ENCODE data around the gene ESYT3. TPM values are rescaled to one million over a fixed set of nuclear protein-coding genes. Genes with fewer than 3 reads are reported as not detected.

ESYT3 gene
- total and polyA plus RNA-seq, 2 experiments from 2014 or later = 3.5 to 8.2 TPM

DNA sequence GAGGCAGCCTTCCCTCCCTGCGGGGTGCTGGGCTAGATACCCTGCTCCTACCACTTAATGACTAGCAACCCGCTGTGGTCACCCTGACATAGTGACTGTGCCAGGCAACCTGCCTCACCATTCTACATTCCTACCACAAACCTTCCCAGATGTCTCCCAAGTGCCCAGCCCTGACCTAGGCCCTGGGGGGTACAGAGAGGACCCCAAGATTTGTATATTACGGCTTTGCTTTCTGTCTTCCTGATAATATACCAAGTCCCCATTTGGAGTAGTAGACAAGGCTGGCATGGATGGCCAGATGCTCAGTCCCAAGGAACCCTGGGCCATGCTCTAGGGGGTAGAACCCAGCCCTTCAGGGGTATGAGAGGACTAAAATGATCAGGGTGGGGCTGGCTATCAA is 31.0 kb downstream of the ESYT3 start (continued):
- TF ChIP-seq, protein P1, sequence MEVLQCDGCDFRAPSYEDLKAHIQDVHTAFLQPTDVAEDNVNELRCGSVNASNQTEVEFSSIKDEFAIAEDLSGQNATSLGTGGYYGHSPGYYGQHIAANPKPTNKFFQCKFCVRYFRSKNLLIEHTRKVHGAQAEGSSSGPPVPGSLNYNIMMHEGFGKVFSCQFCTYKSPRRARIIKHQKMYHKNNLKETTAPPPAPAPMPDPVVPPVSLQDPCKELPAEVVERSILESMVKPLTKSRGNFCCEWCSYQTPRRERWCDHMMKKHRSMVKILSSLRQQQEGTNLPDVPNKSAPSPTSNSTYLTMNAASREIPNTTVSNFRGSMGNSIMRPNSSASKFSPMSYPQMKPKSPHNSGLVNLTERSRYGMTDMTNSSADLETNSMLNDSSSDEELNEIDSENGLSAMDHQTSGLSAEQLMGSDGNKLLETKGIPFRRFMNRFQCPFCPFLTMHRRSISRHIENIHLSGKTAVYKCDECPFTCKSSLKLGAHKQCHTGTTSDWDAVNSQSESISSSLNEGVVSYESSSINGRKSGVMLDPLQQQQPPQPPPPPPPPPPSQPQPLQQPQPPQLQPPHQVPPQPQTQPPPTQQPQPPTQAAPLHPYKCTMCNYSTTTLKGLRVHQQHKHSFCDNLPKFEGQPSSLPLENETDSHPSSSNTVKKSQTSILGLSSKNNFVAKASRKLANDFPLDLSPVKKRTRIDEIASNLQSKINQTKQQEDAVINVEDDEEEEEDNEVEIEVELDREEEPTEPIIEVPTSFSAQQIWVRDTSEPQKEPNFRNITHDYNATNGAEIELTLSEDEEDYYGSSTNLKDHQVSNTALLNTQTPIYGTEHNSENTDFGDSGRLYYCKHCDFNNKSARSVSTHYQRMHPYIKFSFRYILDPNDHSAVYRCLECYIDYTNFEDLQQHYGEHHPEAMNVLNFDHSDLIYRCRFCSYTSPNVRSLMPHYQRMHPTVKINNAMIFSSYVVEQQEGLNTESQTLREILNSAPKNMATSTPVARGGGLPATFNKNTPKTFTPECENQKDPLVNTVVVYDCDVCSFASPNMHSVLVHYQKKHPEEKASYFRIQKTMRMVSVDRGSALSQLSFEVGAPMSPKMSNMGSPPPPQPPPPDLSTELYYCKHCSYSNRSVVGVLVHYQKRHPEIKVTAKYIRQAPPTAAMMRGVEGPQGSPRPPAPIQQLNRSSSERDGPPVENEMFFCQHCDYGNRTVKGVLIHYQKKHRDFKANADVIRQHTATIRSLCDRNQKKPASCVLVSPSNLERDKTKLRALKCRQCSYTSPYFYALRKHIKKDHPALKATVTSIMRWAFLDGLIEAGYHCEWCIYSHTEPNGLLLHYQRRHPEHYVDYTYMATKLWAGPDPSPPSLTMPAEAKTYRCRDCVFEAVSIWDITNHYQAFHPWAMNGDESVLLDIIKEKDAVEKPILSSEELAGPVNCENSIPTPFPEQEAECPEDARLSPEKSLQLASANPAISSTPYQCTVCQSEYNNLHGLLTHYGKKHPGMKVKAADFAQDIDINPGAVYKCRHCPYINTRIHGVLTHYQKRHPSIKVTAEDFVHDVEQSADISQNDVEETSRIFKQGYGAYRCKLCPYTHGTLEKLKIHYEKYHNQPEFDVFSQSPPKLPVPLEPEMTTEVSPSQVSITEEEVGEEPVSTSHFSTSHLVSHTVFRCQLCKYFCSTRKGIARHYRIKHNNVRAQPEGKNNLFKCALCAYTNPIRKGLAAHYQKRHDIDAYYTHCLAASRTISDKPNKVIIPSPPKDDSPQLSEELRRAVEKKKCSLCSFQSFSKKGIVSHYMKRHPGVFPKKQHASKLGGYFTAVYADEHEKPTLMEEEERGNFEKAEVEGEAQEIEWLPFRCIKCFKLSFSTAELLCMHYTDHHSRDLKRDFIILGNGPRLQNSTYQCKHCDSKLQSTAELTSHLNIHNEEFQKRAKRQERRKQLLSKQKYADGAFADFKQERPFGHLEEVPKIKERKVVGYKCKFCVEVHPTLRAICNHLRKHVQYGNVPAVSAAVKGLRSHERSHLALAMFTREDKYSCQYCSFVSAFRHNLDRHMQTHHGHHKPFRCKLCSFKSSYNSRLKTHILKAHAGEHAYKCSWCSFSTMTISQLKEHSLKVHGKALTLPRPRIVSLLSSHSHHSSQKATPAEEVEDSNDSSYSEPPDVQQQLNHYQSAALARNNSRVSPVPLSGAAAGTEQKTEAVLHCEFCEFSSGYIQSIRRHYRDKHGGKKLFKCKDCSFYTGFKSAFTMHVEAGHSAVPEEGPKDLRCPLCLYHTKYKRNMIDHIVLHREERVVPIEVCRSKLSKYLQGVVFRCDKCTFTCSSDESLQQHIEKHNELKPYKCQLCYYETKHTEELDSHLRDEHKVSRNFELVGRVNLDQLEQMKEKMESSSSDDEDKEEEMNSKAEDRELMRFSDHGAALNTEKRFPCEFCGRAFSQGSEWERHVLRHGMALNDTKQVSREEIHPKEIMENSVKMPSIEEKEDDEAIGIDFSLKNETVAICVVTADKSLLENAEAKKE (CRISPR knock-in tag; IDR thresholded peaks at IDR 0.05) = no peak
- TF ChIP-seq CTCF (conservative IDR thresholded peaks at IDR 0.05; ENCODE audit: low read depth in 2 of 2) = no peak
- no peak for TF ChIP-seq ZNF114 (CRISPR knock-in tag; IDR thresholded peaks at IDR 0.05)

GRCh38 chr3:138465925-138466324 is 31.5 kb downstream of the ESYT3 start:
- Histone ChIP-seq H3K4me2 (no peak overlapping the region), H3K27ac (ENCODE audit: low read depth) (no peak overlapping the region), H3K9me2 (ENCODE audit: insufficient read depth) (no peaks in the 10 kb centered on the region), H3K79me2 (replicated peaks; ENCODE audit: insufficient read depth) (no peaks in the 10 kb centered on the region), H3K4me3 (no peak overlapping the region), H3K27me3 (ENCODE audit: insufficient read depth) (no peaks in the 10 kb centered on the region), H3F3A (replicated peaks; ENCODE audit: low read depth) (no peaks in the 10 kb centered on the region), H3K4me1 (ENCODE audit: insufficient read depth) (no peaks in the 10 kb centered on the region), H4K20me1 (replicated peaks; ENCODE audit: insufficient read depth) (0 out of 2 replicates have a peak, but pooled peaks cover 3% of the 10 kb centered on the region), H3K36me3 (ENCODE audit: insufficient read depth) (no peaks in the 10 kb centered on the region), H2AFZ (no peak overlapping the region)
- DNase-seq (ENCODE audit: low spot score) = no peak
- no peaks in the 10 kb centered on the region for H3K27me3 Mint-ChIP-seq (ENCODE audit: insufficient read depth, low read depth, poor library complexity)
- H3K9me3 Mint-ChIP-seq = no peaks in the 10 kb centered on the region
- ATAC-seq = no peak
- no peak overlapping the region for H3K27ac Mint-ChIP-seq
- peaks cover 6% of the 10 kb centered on the region; the same call in 2 of the 3 replicates for H3K4me1 Mint-ChIP-seq
- H3K4me3 Mint-ChIP-seq = no peak overlapping the region
- H3K36me3 Mint-ChIP-seq (ENCODE audit: low read depth) = no peaks in the 10 kb centered on the region; the same call in 2 of the 3 replicates
- TF ChIP-seq JUNB (IDR thresholded peaks at IDR 0.05; ENCODE audit: unreplicated experiment) = no peak
- TF ChIP-seq ZNF331 (CRISPR knock-in tag; IDR thresholded peaks at IDR 0.05; ENCODE audit: low read depth) = no peak
- TF ChIP-seq, protein P1 (CRISPR knock-in tag; IDR thresholded peaks at IDR 0.05) = no peak
- TF ChIP-seq, protein P2, sequence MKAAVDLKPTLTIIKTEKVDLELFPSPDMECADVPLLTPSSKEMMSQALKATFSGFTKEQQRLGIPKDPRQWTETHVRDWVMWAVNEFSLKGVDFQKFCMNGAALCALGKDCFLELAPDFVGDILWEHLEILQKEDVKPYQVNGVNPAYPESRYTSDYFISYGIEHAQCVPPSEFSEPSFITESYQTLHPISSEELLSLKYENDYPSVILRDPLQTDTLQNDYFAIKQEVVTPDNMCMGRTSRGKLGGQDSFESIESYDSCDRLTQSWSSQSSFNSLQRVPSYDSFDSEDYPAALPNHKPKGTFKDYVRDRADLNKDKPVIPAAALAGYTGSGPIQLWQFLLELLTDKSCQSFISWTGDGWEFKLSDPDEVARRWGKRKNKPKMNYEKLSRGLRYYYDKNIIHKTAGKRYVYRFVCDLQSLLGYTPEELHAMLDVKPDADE (IDR thresholded peaks at IDR 0.05) = no peak
- TF ChIP-seq CREB1 (CRISPR knock-in tag; IDR thresholded peaks at IDR 0.05; ENCODE audit: low read depth) = no peak
